ENCODE data around the gene RPL15.

DNA sequence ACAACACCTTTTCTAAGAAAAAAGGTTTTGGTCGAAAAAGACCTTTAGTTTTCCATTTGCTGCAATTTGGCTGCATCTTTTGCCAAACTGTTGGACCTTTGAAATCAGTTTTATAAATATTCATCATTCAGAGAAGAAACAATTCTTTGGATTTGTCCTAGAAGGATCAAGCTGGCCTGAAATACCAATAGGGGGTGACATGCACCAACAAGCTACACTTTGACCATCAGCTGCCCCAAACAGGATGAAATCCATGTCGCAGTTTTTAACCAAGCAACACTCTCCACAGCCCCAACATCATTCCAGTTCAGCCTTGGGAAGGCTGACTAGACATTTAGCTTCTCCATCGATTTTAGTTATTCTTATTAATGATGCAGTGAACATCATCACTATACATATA lies 9.8 kb downstream of the RPL15 start:
- TF ChIP-seq CTCF (IDR thresholded peaks at IDR 0.05): no peak
- no peak for TF ChIP-seq EP300 (IDR thresholded peaks at IDR 0.05)
- no peak for TF ChIP-seq POLR2A (IDR thresholded peaks at IDR 0.05)
